Activated CD8-positive, alpha-beta T cell treated with anti-CD3 and anti-CD28 coated beads, Interleukin-2, amount 10 ng/mL, durations not matched to agents 7 days and 5 days (primary cell): ENCODE measurements around the gene LYRM1. TPM values are rescaled to one million over a fixed set of nuclear protein-coding genes. Genes with fewer than 3 reads are reported as not detected.

ENCODE experiments used
- ATAC-seq: fragments of 150-1000 bp; cut with Tn5 transposase; one replicate; pipeline ENCODE4 v1.10.0; 2021; ENCODE audit warnings: moderate library complexity
- CTCF ChIA-PET: fragments of 350-600 bp; sonication (Branson Sonifier 250); formaldehyde crosslinking; loops from one replicate; lab custom pipeline; 2021; ENCODE audit warnings: antibody characterized with exemption; lab: Charles Lee
- POLR2A ChIA-PET: fragments of 350-600 bp; sonication (Branson Sonifier 250); formaldehyde crosslinking; loops from one replicate; lab custom pipeline; 2021; ENCODE audit warnings: antibody characterized with exemption; lab: Charles Lee
- DNase-seq: peaks from one replicate; pipeline ENCODE4 v3.0.0-alpha.2; 2020
- H3K27ac Mint-ChIP-seq: one replicate; pipeline ENCODE4 v1.8.0; 2021; ENCODE audit warnings: mild to moderate bottlenecking, mixed read lengths
- H3K27me3 Mint-ChIP-seq: one replicate; pipeline ENCODE4 v1.8.0; 2021; ENCODE audit warnings: low read depth, mixed read lengths
- H3K36me3 Mint-ChIP-seq: one replicate; pipeline ENCODE4 v1.8.0; 2021; ENCODE audit warnings: low read depth, mixed read lengths
- H3K4me1 Mint-ChIP-seq: one replicate; pipeline ENCODE4 v1.8.0; 2021; ENCODE audit warnings: low read depth, mixed read lengths
- H3K4me3 Mint-ChIP-seq: one replicate; pipeline ENCODE4 v1.8.0; 2021; ENCODE audit warnings: mild to moderate bottlenecking, mixed read lengths
- H3K9me3 Mint-ChIP-seq: one replicate; pipeline ENCODE4 v1.8.0; 2022; ENCODE audit warnings: mixed read lengths; ENCODE audit not compliant: insufficient read depth
- total RNA-seq, 2 experiments: library from RNA; stranded (reverse); gene quantifications; one replicate each; pipeline ENCODE4 v1.2.3, GENCODE V29; 2021

Gene LYRM1
- total RNA-seq, 2 experiments from 2014 or later: 27.5 to 28.0 TPM

GRCh38 chr16:20889625-20890275 lies 10.8 kb upstream of the LYRM1 start:
- ChIA-PET CTCF (interaction anchor here (1.8 kb wide), 1 partner anchor 16 kb away, joined by 6 read pairs; no protein-coding TSS in a partner anchor), POLR2A (interaction anchor here (0.7 kb wide), 1 partner anchor 28 kb away, joined by 3 read pairs; no protein-coding TSS in a partner anchor)
- Mint-ChIP-seq H3K9me3 (no peaks in the 10 kb centered on the region), H3K27me3 (no peaks in the 10 kb centered on the region), H3K4me3 (no peak overlapping the region), H3K4me1 (peaks cover 11% of the 10 kb centered on the region), H3K27ac (no peak overlapping the region), H3K36me3 (peaks cover 39% of the 10 kb centered on the region)
- no peak for DNase-seq
- no peak for ATAC-seq

GRCh38 chr16:20894388-20894787 lies 6.2 kb upstream of the LYRM1 start:
- DNase-seq (no peak), ATAC-seq (no peak)
- Mint-ChIP-seq H3K36me3 (peaks cover 51% of the 10 kb centered on the region), H3K4me3 (no peak overlapping the region), H3K4me1 (peaks cover 30% of the 10 kb centered on the region), H3K27ac (no peak overlapping the region), H3K9me3 (no peaks in the 10 kb centered on the region), H3K27me3 (no peaks in the 10 kb centered on the region)
- POLR2A ChIA-PET: no interaction called here
- CTCF ChIA-PET: interaction anchor here (0.8 to 1.3 kb wide), 2 partner anchors 17 to 45 kb away, joined by 3 to 4 read pairs; no protein-coding TSS in a partner anchor

- no peak for ATAC-seq
Observed at GRCh38 chr16:20897253-20897897, 3.2 kb upstream of the LYRM1 start.

DNA sequence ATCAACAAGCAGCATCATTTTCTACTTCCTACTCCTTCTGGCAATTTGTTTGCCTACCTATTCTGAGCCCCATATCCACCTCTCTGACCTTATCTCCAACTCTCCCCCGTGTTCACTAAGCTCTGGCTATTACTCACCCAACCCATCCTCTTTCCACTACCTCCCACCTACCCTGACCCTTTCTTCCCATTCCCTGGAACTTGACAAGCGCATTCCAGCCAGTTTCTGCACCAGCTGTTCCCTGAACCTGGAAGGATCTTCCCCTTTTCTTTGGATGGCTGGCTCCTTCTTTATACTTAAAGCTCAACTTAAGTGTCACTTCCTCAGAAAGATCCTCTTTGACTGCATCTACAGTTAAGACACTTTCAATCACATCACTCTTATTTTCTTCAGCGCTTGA lies 2.6 kb upstream of the LYRM1 start:
- POLR2A ChIA-PET: interaction anchor here (1.0 kb wide), 1 partner anchor 23 kb away, joined by 4 read pairs; no protein-coding TSS in a partner anchor

More at GRCh38 chr16:20897253-20897897, 3.2 kb upstream of the LYRM1 start:
- CTCF ChIA-PET: interaction anchor here (0.8 to 5.2 kb wide), 4 partner anchors 17 to 47 kb away, joined by 3 to 38 read pairs (median 8); no protein-coding TSS in a partner anchor
- DNase-seq: no peak
- H3K27me3 Mint-ChIP-seq: no peaks in the 10 kb centered on the region
- peaks cover 50% of the 10 kb centered on the region for H3K36me3 Mint-ChIP-seq
- no peak overlapping the region for H3K27ac Mint-ChIP-seq
- H3K9me3 Mint-ChIP-seq: no peaks in the 10 kb centered on the region
- POLR2A ChIA-PET: interaction anchor here (1.0 kb wide), 1 partner anchor 23 kb away, joined by 4 read pairs; no protein-coding TSS in a partner anchor
- H3K4me1 Mint-ChIP-seq: peaks cover 43% of the 10 kb centered on the region
- H3K4me3 Mint-ChIP-seq: peak overlapping the region; percentile 4

GRCh38 chr16:20899071-20899470 lies 1.5 kb upstream of the LYRM1 start:
- CTCF ChIA-PET: interaction anchor here (0.8 to 5.2 kb wide), 6 partner anchors 25 to 49 kb away, joined by 3 to 38 read pairs (median 5); no protein-coding TSS in a partner anchor
- POLR2A ChIA-PET: interaction anchor here (1.3 to 6.4 kb wide), 3 partner anchors 25 to 93 kb away, joined by 4 to 46 read pairs (median 7); partner anchors contain the start of genes ERI2 and REXO5
- Mint-ChIP-seq H3K27ac (peak overlapping the region; percentile 95), H3K27me3 (no peaks in the 10 kb centered on the region), H3K9me3 (no peaks in the 10 kb centered on the region), H3K4me3 (peak overlapping the region; percentile 83), H3K4me1 (peaks cover 60% of the 10 kb centered on the region), H3K36me3 (peaks cover 47% of the 10 kb centered on the region)
- no peak for DNase-seq
- ATAC-seq: no peak

More for the DNA sequence above, 2.6 kb upstream of the LYRM1 start:
- H3K4me1 Mint-ChIP-seq: peaks cover 48% of the 10 kb centered on the region
- CTCF ChIA-PET: interaction anchor here (0.8 to 5.2 kb wide), 5 partner anchors 17 to 47 kb away, joined by 3 to 38 read pairs (median 4); no protein-coding TSS in a partner anchor
- H3K27me3 Mint-ChIP-seq: no peaks in the 10 kb centered on the region
- no peaks in the 10 kb centered on the region for H3K9me3 Mint-ChIP-seq
- H3K27ac Mint-ChIP-seq: no peak overlapping the region
- DNase-seq (no peak), ATAC-seq (no peak)
- H3K36me3 Mint-ChIP-seq: peaks cover 49% of the 10 kb centered on the region
- H3K4me3 Mint-ChIP-seq: no peak overlapping the region

GRCh38 chr16:20899477-20900298 lies 883 bp upstream of the LYRM1 start:
- Mint-ChIP-seq H3K27ac (peak overlapping the region; percentile 95), H3K4me1 (peaks cover 66% of the 10 kb centered on the region), H3K4me3 (peak overlapping the region; percentile 83), H3K27me3 (no peaks in the 10 kb centered on the region), H3K9me3 (no peaks in the 10 kb centered on the region), H3K36me3 (peaks cover 47% of the 10 kb centered on the region)
- CTCF ChIA-PET: interaction anchor here (0.8 to 5.2 kb wide), 9 partner anchors 23 to 93 kb away, joined by 3 to 38 read pairs (median 4); no protein-coding TSS in a partner anchor
- DNase-seq (peak; percentile 35), ATAC-seq (peak; percentile 17)
- POLR2A ChIA-PET: interaction anchor here (0.8 to 6.4 kb wide), 8 partner anchors 12 to 96 kb away, joined by 3 to 46 read pairs (median 4); partner anchors contain the start of genes ERI2 and REXO5

- peak overlapping the region; percentile 95 for H3K27ac Mint-ChIP-seq
- DNase-seq: no peak
- ChIA-PET POLR2A (interaction anchor here (0.8 to 6.4 kb wide), 4 partner anchors 18 to 161 kb away, joined by 3 to 46 read pairs (median 6); no protein-coding TSS in a partner anchor), CTCF (interaction anchor here (0.7 to 5.2 kb wide), 9 partner anchors 8 to 87 kb away, joined by 3 to 38 read pairs (median 4); no protein-coding TSS in a partner anchor)
- H3K27me3 Mint-ChIP-seq: no peaks in the 10 kb centered on the region
- peaks cover 75% of the 10 kb centered on the region for H3K4me1 Mint-ChIP-seq
- H3K4me3 Mint-ChIP-seq: peak overlapping the region; percentile 83
- no peak for ATAC-seq
- peaks cover 50% of the 10 kb centered on the region for H3K36me3 Mint-ChIP-seq
- no peaks in the 10 kb centered on the region for H3K9me3 Mint-ChIP-seq
Observed at GRCh38 chr16:20901068-20901435, 481 bp downstream of the LYRM1 start.

DNA sequence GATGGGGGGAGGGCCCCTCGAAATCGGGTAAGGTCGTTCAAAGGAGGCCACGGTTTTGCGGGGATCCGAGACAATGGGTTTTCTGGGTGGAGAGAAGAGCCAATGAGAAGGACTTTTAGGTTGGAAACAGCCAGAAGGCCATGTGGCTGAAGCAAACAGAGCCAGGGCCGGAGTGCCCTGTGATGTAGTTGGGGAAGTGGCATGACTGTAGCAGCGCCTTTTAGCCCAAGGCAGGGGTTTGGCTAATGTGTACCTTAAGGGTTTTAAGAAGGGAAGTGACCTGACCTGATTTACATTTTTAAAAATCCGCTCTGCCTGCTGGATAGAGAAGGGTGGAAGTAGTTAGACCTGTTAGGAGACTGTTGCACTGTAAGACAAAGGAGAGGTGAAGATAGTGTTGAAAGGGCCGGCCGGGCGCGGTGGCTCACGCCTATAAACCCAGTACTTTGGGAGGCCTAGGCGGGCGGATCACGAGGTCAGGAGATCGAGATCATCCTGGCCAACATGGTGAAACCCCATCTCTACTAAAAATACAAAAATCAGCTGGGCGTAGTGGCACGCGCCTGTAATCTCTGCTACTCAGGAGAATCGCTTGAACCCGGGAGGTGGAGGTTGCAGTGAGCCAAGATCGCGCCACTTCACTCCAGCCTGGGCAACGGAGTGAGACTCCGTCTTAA lies 1.0 kb downstream of the LYRM1 start:
- CTCF ChIA-PET: interaction anchor here (1.3 to 2.5 kb wide), 4 partner anchors 27 to 88 kb away, joined by 4 to 19 read pairs (median 5); no protein-coding TSS in a partner anchor
- peak overlapping the region; percentile 95 for H3K27ac Mint-ChIP-seq
- ATAC-seq: no peak
- H3K4me1 Mint-ChIP-seq: peaks cover 80% of the 10 kb centered on the region
- no peaks in the 10 kb centered on the region for H3K27me3 Mint-ChIP-seq
- POLR2A ChIA-PET: interaction anchor here (1.4 to 6.4 kb wide), 3 partner anchors 27 to 161 kb away, joined by 4 to 46 read pairs (median 7); no protein-coding TSS in a partner anchor
- peak overlapping the region; percentile 83 for H3K4me3 Mint-ChIP-seq
- DNase-seq: peak; percentile 54
- H3K36me3 Mint-ChIP-seq: peaks cover 53% of the 10 kb centered on the region
- no peaks in the 10 kb centered on the region for H3K9me3 Mint-ChIP-seq

- Mint-ChIP-seq H3K4me3 (peak overlapping the region; percentile 32), H3K27me3 (no peaks in the 10 kb centered on the region), H3K36me3 (peaks cover 51% of the 10 kb centered on the region), H3K9me3 (no peaks in the 10 kb centered on the region), H3K4me1 (peaks cover 76% of the 10 kb centered on the region), H3K27ac (peak overlapping the region; percentile 95)
- ATAC-seq (no peak), DNase-seq (no peak)
- ChIA-PET CTCF (interaction anchor here (1.7 to 2.5 kb wide), 3 partner anchors 28 to 96 kb away, joined by 3 to 19 read pairs (median 8); partner anchors contain the start of genes ERI2 and REXO5), POLR2A (interaction anchor here (6.4 kb wide), 1 partner anchor 28 kb away, joined by 46 read pairs; no protein-coding TSS in a partner anchor)
Observed at GRCh38 chr16:20902426-20902825, 1.9 kb downstream of the LYRM1 start.
